ENCODE data around the gene SSNA1. TPM values are rescaled to one million over a fixed set of nuclear protein-coding genes. Genes with fewer than 3 reads are reported as not detected.

The SSNA1 gene
- polyA plus RNA-seq, 1 donor from 2014 or later: 170 TPM

DNA sequence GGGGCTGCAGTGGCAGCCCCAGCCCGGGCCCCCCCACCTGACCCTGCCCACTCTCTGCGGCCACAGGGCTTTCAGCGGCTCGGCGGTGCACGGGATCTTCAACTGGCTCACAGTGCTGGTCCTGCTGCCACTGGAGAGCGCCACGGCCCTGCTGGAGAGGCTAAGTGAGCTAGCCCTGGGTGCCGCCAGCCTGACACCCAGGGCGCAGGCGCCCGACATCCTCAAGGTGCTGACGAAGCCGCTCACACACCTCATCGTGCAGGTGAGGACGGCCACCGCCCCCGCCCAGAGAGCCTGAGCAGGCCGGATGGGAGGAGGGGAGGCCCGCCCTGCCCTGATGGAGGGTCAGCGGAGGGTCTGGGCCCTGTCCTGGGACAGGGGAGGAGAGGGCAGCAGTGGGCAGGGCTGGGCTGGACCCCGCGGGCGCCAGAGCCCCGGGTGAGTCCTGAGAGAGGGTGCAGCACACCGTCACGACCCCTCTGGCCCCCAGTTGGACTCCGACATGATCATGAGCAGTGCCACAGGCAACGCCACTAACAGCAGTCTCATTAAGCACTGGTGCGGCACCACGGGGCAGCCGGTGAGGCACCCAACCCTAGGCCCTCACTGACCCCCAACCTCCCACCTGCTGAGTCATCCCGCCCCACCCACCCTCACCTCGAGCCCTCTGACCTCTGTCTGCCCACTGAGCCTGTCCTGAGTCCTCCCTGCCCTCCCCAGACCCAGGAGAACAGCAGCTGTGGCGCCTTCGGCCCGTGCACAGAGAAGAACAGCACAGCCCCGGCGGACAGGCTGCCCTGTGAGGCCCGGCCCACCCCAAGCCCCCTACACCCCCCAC lies 44.9 kb downstream of the SSNA1 start:
- H3K79me2 ChIP-seq (replicated peaks; ENCODE audit: insufficient read depth, low read length): no peaks in the 10 kb centered on the region
- H3K27ac ChIP-seq (ENCODE audit: low read length): no peak overlapping the region
- TF ChIP-seq SMC3 (conservative IDR thresholded peaks at IDR 0.05; ENCODE audit: poor library complexity) (no peak), MXI1 (conservative IDR thresholded peaks at IDR 0.05; ENCODE audit: poor library complexity, severe bottlenecking) (no peak), POLR2AphosphoS5 (IDR thresholded peaks at IDR 0.05) (no peak), CTCF (IDR thresholded peaks at IDR 0.05; ENCODE audit: poor library complexity, severe bottlenecking) (no peak), RAD21 (conservative IDR thresholded peaks at IDR 0.05) (no peak), TAF1 (IDR thresholded peaks at IDR 0.05; ENCODE audit: low read depth) (no peak), EP300 (conservative IDR thresholded peaks at IDR 0.05; ENCODE audit: poor library complexity, severe bottlenecking) (no peak), EZH2 (IDR thresholded peaks at IDR 0.05; ENCODE audit: borderline replicate concordance, insufficient read depth, low read length, poor library complexity, severe bottlenecking) (no peak)
- TF ChIP-seq, protein P1, sequence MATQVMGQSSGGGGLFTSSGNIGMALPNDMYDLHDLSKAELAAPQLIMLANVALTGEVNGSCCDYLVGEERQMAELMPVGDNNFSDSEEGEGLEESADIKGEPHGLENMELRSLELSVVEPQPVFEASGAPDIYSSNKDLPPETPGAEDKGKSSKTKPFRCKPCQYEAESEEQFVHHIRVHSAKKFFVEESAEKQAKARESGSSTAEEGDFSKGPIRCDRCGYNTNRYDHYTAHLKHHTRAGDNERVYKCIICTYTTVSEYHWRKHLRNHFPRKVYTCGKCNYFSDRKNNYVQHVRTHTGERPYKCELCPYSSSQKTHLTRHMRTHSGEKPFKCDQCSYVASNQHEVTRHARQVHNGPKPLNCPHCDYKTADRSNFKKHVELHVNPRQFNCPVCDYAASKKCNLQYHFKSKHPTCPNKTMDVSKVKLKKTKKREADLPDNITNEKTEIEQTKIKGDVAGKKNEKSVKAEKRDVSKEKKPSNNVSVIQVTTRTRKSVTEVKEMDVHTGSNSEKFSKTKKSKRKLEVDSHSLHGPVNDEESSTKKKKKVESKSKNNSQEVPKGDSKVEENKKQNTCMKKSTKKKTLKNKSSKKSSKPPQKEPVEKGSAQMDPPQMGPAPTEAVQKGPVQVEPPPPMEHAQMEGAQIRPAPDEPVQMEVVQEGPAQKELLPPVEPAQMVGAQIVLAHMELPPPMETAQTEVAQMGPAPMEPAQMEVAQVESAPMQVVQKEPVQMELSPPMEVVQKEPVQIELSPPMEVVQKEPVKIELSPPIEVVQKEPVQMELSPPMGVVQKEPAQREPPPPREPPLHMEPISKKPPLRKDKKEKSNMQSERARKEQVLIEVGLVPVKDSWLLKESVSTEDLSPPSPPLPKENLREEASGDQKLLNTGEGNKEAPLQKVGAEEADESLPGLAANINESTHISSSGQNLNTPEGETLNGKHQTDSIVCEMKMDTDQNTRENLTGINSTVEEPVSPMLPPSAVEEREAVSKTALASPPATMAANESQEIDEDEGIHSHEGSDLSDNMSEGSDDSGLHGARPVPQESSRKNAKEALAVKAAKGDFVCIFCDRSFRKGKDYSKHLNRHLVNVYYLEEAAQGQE (IDR thresholded peaks at IDR 0.05; ENCODE audit: borderline replicate concordance): no peak
- no peaks in the 10 kb centered on the region for H3F3A ChIP-seq (ENCODE audit: insufficient read depth, low read length, poor library complexity, severe bottlenecking)
- no peak overlapping the region for H2AFZ ChIP-seq (ENCODE audit: low read depth, low read length)
- H4K20me1 ChIP-seq (ENCODE audit: insufficient read depth): no peaks in the 10 kb centered on the region
- no peak overlapping the region for H3K4me2 ChIP-seq (ENCODE audit: low read length)
- no peaks in the 10 kb centered on the region for H3K27me3 ChIP-seq (ENCODE audit: insufficient read depth, low read depth, low read length)
- H3K36me3 ChIP-seq (ENCODE audit: insufficient read depth, low read length): no peaks in the 10 kb centered on the region
- H3K9ac ChIP-seq (ENCODE audit: low read length): no peak overlapping the region
- no peaks in the 10 kb centered on the region for H3K9me2 ChIP-seq (ENCODE audit: insufficient read depth, low read length)
- no peaks in the 10 kb centered on the region for H3K9me3 ChIP-seq (ENCODE audit: low read length)
- no peak overlapping the region for H3K4me3 ChIP-seq (ENCODE audit: low read length)

- no peaks in the 10 kb centered on the region for H3K27me3 ChIP-seq (ENCODE audit: insufficient read depth, low read depth, low read length)
- H3K4me3 ChIP-seq (ENCODE audit: low read length): no peak overlapping the region
- no peak overlapping the region for H3K4me2 ChIP-seq (ENCODE audit: low read length)
- H3K79me2 ChIP-seq (replicated peaks; ENCODE audit: insufficient read depth, low read length): no peaks in the 10 kb centered on the region
- no peaks in the 10 kb centered on the region for H3K9me2 ChIP-seq (ENCODE audit: insufficient read depth, low read length)
- no peak overlapping the region for H3K9ac ChIP-seq (ENCODE audit: low read length)
- H3K27ac ChIP-seq (ENCODE audit: low read length): no peak overlapping the region
- no peaks in the 10 kb centered on the region for H3K36me3 ChIP-seq (ENCODE audit: insufficient read depth, low read length)
- no peak overlapping the region for H2AFZ ChIP-seq (ENCODE audit: low read depth, low read length)
- TF ChIP-seq CTCF (IDR thresholded peaks at IDR 0.05; ENCODE audit: poor library complexity, severe bottlenecking): no peak
- no peaks in the 10 kb centered on the region for H3K9me3 ChIP-seq (ENCODE audit: low read length)
- no peaks in the 10 kb centered on the region for H3F3A ChIP-seq (ENCODE audit: insufficient read depth, low read length, poor library complexity, severe bottlenecking)
- no peaks in the 10 kb centered on the region for H4K20me1 ChIP-seq (ENCODE audit: insufficient read depth)
Observed at GRCh38 chr9:137234055-137234697, 45.7 kb downstream of the SSNA1 start.

Measured in neural cell (in vitro differentiated cells).